ENCODE results near the gene TEX2.

DNA sequence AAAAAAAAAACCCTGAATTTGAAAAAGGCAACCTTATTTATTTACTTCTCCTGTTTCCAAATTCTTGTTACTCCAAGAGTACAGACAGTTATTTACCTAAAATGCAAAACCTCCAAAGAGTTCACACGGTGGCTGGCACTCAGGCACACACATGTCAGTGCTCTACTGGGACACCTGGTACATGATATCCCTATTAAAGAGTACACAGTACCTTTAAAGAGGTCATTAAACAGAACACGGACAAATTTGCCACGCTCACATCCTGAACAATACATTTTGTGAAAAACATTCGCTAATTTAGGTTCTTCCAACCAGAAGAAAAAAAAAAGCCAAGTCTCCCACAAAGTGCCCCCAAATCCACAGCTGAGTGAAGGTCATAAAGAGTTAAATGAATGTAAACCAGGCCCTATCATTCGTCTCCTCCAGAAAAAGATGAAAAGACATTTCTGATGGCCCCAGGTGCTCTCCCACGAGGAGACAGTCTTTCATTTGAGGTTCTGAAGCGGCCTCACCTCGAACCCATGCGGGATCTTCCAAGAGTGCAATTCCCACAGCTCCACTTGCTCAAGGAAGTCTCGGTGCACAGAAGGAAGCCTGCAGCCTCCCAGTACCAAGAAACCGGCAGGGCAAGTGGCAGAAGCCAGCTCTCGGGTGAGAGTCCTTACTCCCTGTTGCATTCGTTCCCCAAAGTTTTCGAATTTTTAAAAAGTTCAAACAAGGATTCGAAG, 134.1 kb downstream of the TEX2 start:
- no peak for TF ChIP-seq EZH2 (IDR thresholded peaks at IDR 0.05; ENCODE audit: borderline replicate concordance, low read length)
- TF ChIP-seq, protein P1, sequence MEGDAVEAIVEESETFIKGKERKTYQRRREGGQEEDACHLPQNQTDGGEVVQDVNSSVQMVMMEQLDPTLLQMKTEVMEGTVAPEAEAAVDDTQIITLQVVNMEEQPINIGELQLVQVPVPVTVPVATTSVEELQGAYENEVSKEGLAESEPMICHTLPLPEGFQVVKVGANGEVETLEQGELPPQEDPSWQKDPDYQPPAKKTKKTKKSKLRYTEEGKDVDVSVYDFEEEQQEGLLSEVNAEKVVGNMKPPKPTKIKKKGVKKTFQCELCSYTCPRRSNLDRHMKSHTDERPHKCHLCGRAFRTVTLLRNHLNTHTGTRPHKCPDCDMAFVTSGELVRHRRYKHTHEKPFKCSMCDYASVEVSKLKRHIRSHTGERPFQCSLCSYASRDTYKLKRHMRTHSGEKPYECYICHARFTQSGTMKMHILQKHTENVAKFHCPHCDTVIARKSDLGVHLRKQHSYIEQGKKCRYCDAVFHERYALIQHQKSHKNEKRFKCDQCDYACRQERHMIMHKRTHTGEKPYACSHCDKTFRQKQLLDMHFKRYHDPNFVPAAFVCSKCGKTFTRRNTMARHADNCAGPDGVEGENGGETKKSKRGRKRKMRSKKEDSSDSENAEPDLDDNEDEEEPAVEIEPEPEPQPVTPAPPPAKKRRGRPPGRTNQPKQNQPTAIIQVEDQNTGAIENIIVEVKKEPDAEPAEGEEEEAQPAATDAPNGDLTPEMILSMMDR (conservative IDR thresholded peaks at IDR 0.05 in 1 of 2, IDR thresholded peaks at IDR 0.05 in 1 of 2; ENCODE audit: extremely low read depth in 1 of 2, insufficient read depth in 1 of 2, low read depth in 1 of 2, low read length in 2 of 2) = no peak

Data from mammary epithelial cell (primary cell).